CD14-positive monocyte (primary cell): ENCODE results near the gene IGFN1. TPM values are rescaled to one million over a fixed set of nuclear protein-coding genes. Genes with fewer than 3 reads are reported as not detected.

Experiments used
- DNase-seq, 3 donors: peaks; one replicate each; pipeline ENCODE4 v3.0.0-alpha.2; 2011 to 2022
- H2AFZ ChIP-seq: 2 replicates; pipeline ENCODE4 v1.6.0; 2012; ENCODE audit warnings: mild to moderate bottlenecking, low read depth, low read length, inconsistent platforms; ENCODE audit not compliant: insufficient read depth, poor library complexity, severe bottlenecking
- H3K27ac ChIP-seq, 2 donors: 1 replicate in 1 of 2; 2 replicates in 1 of 2; pipeline ENCODE4 v1.5.1; 2012 to 2013; ENCODE audit warnings: low read length in 2 of 2, control low read depth in 1 of 2, inconsistent platforms in 1 of 2, low read depth in 1 of 2, mild to moderate bottlenecking in 1 of 2
- H3K27me3 ChIP-seq, 2 donors: one replicate each; pipeline versions ENCODE4 v1.6.0 to v1.6.1; 2011 to 2013; ENCODE audit warnings: low read length in 2 of 2; ENCODE audit not compliant: control insufficient read depth in 2 of 2, insufficient read depth in 2 of 2
- H3K36me3 ChIP-seq, 2 donors: replicated peaks in 1 of 2; 1 replicate in 1 of 2; 2 replicates in 1 of 2; pipeline versions ENCODE4 v1.5.1 to v1.6.1; 2012 to 2013; ENCODE audit warnings: low read length in 2 of 2, control low read depth in 1 of 2, inconsistent platforms in 1 of 2, mild to moderate bottlenecking in 1 of 2; ENCODE audit not compliant: insufficient read depth in 2 of 2, control insufficient read depth in 1 of 2
- H3K4me1 ChIP-seq, 2 donors: 1 replicate in 1 of 2; 2 replicates in 1 of 2; pipeline versions ENCODE4 v1.5.1 to v1.6.1; 2012 to 2013; ENCODE audit warnings: low read length in 2 of 2, control low read depth in 1 of 2, inconsistent platforms in 1 of 2, mild to moderate bottlenecking in 1 of 2, moderate library complexity in 1 of 2; ENCODE audit not compliant: insufficient read depth in 2 of 2, control insufficient read depth in 1 of 2
- H3K4me2 ChIP-seq: replicated peaks from 2 replicates; pipeline ENCODE3; 2012; ENCODE audit warnings: low read length, moderate library complexity, mild to moderate bottlenecking; ENCODE audit not compliant: poor library complexity, severe bottlenecking; ENCODE audit errors: extremely low read depth
- H3K4me3 ChIP-seq, 3 experiments: fragments of 200-600 bp in 1 of 3; sonication (generic) in 1 of 3; replicated peaks in 1 of 3; 1 replicate in 2 of 3; 2 replicates in 1 of 3; pipeline ENCODE4 v1.5.1; 2011 to 2013; ENCODE audit warnings: low read length in 3 of 3, mild to moderate bottlenecking in 3 of 3, control low read depth in 2 of 3, low read depth in 2 of 3, inconsistent platforms in 1 of 3, moderate library complexity in 1 of 3
- H3K79me2 ChIP-seq: 2 replicates; pipeline ENCODE4 v1.6.0; 2012; ENCODE audit warnings: mild to moderate bottlenecking, control low read depth, inconsistent platforms, low read length, moderate library complexity; ENCODE audit not compliant: insufficient read depth
- H3K9ac ChIP-seq: 2 replicates; pipeline ENCODE4 v1.6.0; 2017; ENCODE audit warnings: low read length, mild to moderate bottlenecking; ENCODE audit not compliant: insufficient read depth, poor library complexity, severe bottlenecking
- H3K9me3 ChIP-seq, 2 donors: replicated peaks in 1 of 2; 1 replicate in 1 of 2; 2 replicates in 1 of 2; pipeline versions ENCODE4 v1.5.1 to v1.6.1; 2012 to 2013; ENCODE audit warnings: low read length in 2 of 2, control low read depth in 1 of 2; ENCODE audit not compliant: control insufficient read depth in 1 of 2, insufficient read depth in 1 of 2
- H4K20me1 ChIP-seq: 2 replicates; pipeline ENCODE4 v1.6.0; 2012; ENCODE audit warnings: mild to moderate bottlenecking, low read length, control low read depth, moderate library complexity; ENCODE audit not compliant: insufficient read depth
- H3K27ac Mint-ChIP-seq, 7 donors: one replicate each; pipeline ENCODE4 v1.8.0; 2020; ENCODE audit warnings: mild to moderate bottlenecking in 7 of 7, mixed read lengths in 7 of 7, moderate library complexity in 6 of 7, inconsistent platforms in 2 of 7
- H3K27me3 Mint-ChIP-seq, 3 donors: one replicate each; pipeline ENCODE4 v1.8.0; 2021 to 2022; ENCODE audit warnings: low read depth in 3 of 3, mild to moderate bottlenecking in 3 of 3, mixed read lengths in 3 of 3, moderate library complexity in 3 of 3, inconsistent platforms in 1 of 3
- H3K36me3 Mint-ChIP-seq, 2 donors: one replicate each; pipeline ENCODE4 v1.8.0; 2020; ENCODE audit warnings: mixed read lengths in 2 of 2, inconsistent platforms in 1 of 2, mild to moderate bottlenecking in 1 of 2
- H3K4me1 Mint-ChIP-seq: one replicate; pipeline ENCODE4 v1.8.0; 2020; ENCODE audit warnings: mild to moderate bottlenecking, mixed read lengths
- H3K4me3 Mint-ChIP-seq, 2 donors: one replicate each; pipeline ENCODE4 v1.8.0; 2020; ENCODE audit warnings: mild to moderate bottlenecking in 2 of 2, mixed read lengths in 2 of 2, moderate library complexity in 1 of 2
- H3K9me3 Mint-ChIP-seq, 7 donors: one replicate each; pipeline ENCODE4 v1.8.0; 2020 to 2022; ENCODE audit warnings: mixed read lengths in 7 of 7, mild to moderate bottlenecking in 6 of 7, moderate library complexity in 6 of 7, inconsistent platforms in 2 of 7
- CTCF ChIP-seq: fragments of 200-600 bp; IDR thresholded peaks from one replicate; pipeline ENCODE4 v1.8.0; 2022; ENCODE audit warnings: antibody characterized with exemption, mild to moderate bottlenecking
- WGBS: methylation state at CpG from one replicate; pipeline ENCODE4 v1.1.5; 2013; ENCODE audit warnings: missing lambda C conversion rate; ENCODE audit not compliant: insufficient coverage; 5-methylcytosine and 5-hydroxymethylcytosine counted together
- intact Hi-C, 2 donors: fragments of 100-400 bp; cut with micrococcal nuclease; formaldehyde crosslinking; loops; one replicate each; pipeline versions ENCODE4 v1.15.0 to v1.15.1; 2023
- polyA plus RNA-seq, 3 donors: library from polyadenylated mRNA; depleted of rRNA in 1 of 3; unstranded in 2 of 3; stranded (reverse) in 1 of 3; fragments of 300-500 nt in 2 of 3; fragments of >200 nt in 1 of 3; fragmentation: Illumina TruSeq in 2 of 3; gene quantifications; 1 replicate in 2 of 3; 2 replicates in 1 of 3; pipeline ENCODE4 v1.2.3, GENCODE V29; 2012 to 2021

Gene IGFN1
- polyA plus RNA-seq, 3 donors, result not detected

- no peak overlapping the region for H3K4me3 Mint-ChIP-seq
- H3K27ac ChIP-seq, result no peak overlapping the region
Observed at GRCh38 chr1:201190005-201190404, 619 bp upstream of the IGFN1 start.

GRCh38 chr1:201191653-201192260, 1.1 kb downstream of the IGFN1 start:
- H3K36me3 Mint-ChIP-seq, result no peaks in the 10 kb centered on the region
- Histone ChIP-seq H3K4me3 (no peak overlapping the region), H3K9ac (no peak overlapping the region), H4K20me1 (no peaks in the 10 kb centered on the region), H3K27me3 (peaks cover 0 to 6% of the 10 kb centered on the region in 2 donors), H2AFZ (no peak overlapping the region), H3K4me2 (no peak overlapping the region), H3K36me3 (no peaks in the 10 kb centered on the region), H3K4me1 (no peaks in the 10 kb centered on the region), H3K9me3 (no peaks in the 10 kb centered on the region), H3K27ac (no peak overlapping the region), H3K79me2 (no peaks in the 10 kb centered on the region)
- DNase-seq, result peak in 1 of 3 donors; percentile 54
- H3K27ac Mint-ChIP-seq, result no peak overlapping the region
- 80% methylated on average over 13 of the region's 18 CpGs for WGBS
- no peak for TF ChIP-seq CTCF
- no peaks in the 10 kb centered on the region for H3K4me1 Mint-ChIP-seq
- intact Hi-C loops, result no loop called here
- peaks cover 0 to 2% (median 0%) of the 10 kb centered on the region in 7 donors for H3K9me3 Mint-ChIP-seq
- peaks cover 15 to 24% (median 15%) of the 10 kb centered on the region in 3 donors for H3K27me3 Mint-ChIP-seq
- no peak overlapping the region for H3K4me3 Mint-ChIP-seq

More at GRCh38 chr1:201190005-201190404, 619 bp upstream of the IGFN1 start:
- H3K4me3 ChIP-seq, result no peak overlapping the region
- WGBS, result 100% methylated on average over 1 of the region's 6 CpGs
- Mint-ChIP-seq H3K27me3 (peaks cover 15 to 24% (median 15%) of the 10 kb centered on the region in 3 donors), H3K4me1 (peaks cover 4% of the 10 kb centered on the region), H3K27ac (no peak overlapping the region), H3K36me3 (no peaks in the 10 kb centered on the region), H3K9me3 (peaks cover 0 to 2% (median 0%) of the 10 kb centered on the region in 7 donors)
- no peaks in the 10 kb centered on the region for H3K9me3 ChIP-seq
- no peak overlapping the region for H3K4me2 ChIP-seq
- no peak for DNase-seq
- intact Hi-C loops, result no loop called here
- no peaks in the 10 kb centered on the region for H3K4me1 ChIP-seq
- H3K79me2 ChIP-seq, result no peaks in the 10 kb centered on the region
- H2AFZ ChIP-seq, result no peak overlapping the region
- peaks cover 0 to 6% of the 10 kb centered on the region in 2 donors for H3K27me3 ChIP-seq
- no peaks in the 10 kb centered on the region for H3K36me3 ChIP-seq
- no peaks in the 10 kb centered on the region for H4K20me1 ChIP-seq
- TF ChIP-seq CTCF, result no peak
- H3K9ac ChIP-seq, result no peak overlapping the region
